PC-3 (cell line): Measurements from ENCODE around the gene MYEOV.

Experiments used
- EZH2 ChIP-seq: fragments of 300-600 bp; sonication (generic); IDR thresholded peaks from one replicate; pipeline ENCODE4 v1.6.1; 2017; ENCODE audit warnings: antibody characterized with exemption, mild to moderate bottlenecking, low read length; ENCODE audit not compliant: unreplicated experiment
- EZH2phosphoT487 ChIP-seq: fragments of 300-600 bp; sonication (generic); IDR thresholded peaks from 2 replicates; pipeline ENCODE4 v1.6.1; 2018; ENCODE audit warnings: mild to moderate bottlenecking, antibody characterized with exemption, low read length, borderline replicate concordance
- TF ChIP-seq, protein P1 (sequence below): fragments of 300-600 bp; sonication (generic); conservative IDR thresholded peaks from 2 replicates; pipeline ENCODE4 v1.5.1; 2017; ENCODE audit warnings: antibody characterized with exemption, low read depth, mild to moderate bottlenecking, low read length

DNA sequence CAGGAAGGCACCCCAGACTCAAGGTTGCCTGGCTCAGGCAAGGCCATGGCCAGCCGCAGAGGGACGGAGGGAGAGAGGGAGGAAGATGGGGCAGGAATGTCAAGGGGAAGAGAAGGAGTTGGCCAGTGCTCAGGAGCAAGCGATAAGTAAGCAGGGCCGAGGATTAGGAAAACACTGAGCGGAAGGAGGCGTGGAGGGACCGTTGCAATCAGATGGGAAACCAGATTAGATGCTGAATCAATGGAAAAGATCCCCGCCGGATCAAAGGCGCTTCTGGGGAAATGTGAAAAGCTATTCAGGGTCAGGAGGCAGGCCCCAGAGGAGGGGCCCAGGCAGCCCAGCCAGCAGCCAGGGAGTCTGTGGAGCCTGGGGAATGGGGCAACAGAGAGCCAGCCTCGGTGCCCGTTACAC, 26.6 kb upstream of the MYEOV start:
- TF ChIP-seq, protein P1, sequence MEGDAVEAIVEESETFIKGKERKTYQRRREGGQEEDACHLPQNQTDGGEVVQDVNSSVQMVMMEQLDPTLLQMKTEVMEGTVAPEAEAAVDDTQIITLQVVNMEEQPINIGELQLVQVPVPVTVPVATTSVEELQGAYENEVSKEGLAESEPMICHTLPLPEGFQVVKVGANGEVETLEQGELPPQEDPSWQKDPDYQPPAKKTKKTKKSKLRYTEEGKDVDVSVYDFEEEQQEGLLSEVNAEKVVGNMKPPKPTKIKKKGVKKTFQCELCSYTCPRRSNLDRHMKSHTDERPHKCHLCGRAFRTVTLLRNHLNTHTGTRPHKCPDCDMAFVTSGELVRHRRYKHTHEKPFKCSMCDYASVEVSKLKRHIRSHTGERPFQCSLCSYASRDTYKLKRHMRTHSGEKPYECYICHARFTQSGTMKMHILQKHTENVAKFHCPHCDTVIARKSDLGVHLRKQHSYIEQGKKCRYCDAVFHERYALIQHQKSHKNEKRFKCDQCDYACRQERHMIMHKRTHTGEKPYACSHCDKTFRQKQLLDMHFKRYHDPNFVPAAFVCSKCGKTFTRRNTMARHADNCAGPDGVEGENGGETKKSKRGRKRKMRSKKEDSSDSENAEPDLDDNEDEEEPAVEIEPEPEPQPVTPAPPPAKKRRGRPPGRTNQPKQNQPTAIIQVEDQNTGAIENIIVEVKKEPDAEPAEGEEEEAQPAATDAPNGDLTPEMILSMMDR = no peak
- TF ChIP-seq EZH2 (no peak), EZH2phosphoT487 (no peak)
